SH-SY5Y (cell line): ENCODE results near the gene HBZ.

Experiments
- GATA2 ChIP-seq: IDR thresholded peaks from 2 replicates; pipeline ENCODE4 v1.6.1; 2011; ENCODE audit warnings: mild to moderate bottlenecking, low read depth, low read length
- GATA3 ChIP-seq: IDR thresholded peaks from 2 replicates; pipeline ENCODE4 v1.6.1; 2011; ENCODE audit warnings: low read depth, mild to moderate bottlenecking, low read length, moderate library complexity

DNA sequence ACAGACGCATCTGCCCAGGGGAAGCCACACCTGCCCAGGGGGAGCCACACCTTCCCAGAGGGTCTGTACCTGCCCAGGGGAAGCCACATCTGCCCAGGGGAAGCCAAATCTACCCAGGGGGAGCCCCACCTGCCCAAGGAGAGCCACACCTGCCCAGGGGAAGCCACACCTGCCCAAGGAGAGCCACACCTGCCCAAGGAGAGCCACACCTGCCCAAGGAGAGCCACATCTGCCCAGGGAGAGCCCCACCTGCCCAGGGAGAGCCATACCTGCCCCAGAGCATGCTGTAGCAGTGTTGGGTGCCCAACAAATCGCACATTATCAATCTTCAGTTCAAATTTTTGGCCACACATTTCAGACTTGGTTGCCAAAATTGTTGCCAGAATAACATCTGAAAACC is 33.6 kb upstream of the HBZ start:
- TF ChIP-seq GATA2, result no peak
- TF ChIP-seq GATA3, result no peak
